GM12878 (cell line): ENCODE results near the gene TNFAIP8L3. TPM values are rescaled to one million over a fixed set of nuclear protein-coding genes. Genes with fewer than 3 reads are reported as not detected.
A peak's percentile ranks its signal among the peaks of the same experiment; 100 is the strongest.

ENCODE experiments used
- ATAC-seq: fragments of 200-7000 bp; cut with Tn5 transposase; 3 replicates; pipeline ENCODE4 v1.9.1; 2020; ENCODE audit warnings: mild to moderate bottlenecking, moderate library complexity
- BruUV-seq: library from RNA; stranded (reverse); fragments of 400-500 nt; replicated peaks from 2 replicates; lab custom pipeline; 2021; lab: Mats Ljungman, UMichigan
- CTCF ChIA-PET: fragments of 300-600 bp; sonication (Branson Sonifier 250); formaldehyde crosslinking; extraction: SDS; loops from one replicate; lab custom pipeline; 2021; ENCODE audit warnings: inconsistent platforms; lab: Yijun Ruan, JAX
- POLR2A ChIA-PET: fragments of 350-600 bp; formaldehyde crosslinking; extraction: SDS; loops from one replicate; lab custom pipeline; 2021; ENCODE audit warnings: inconsistent platforms; lab: Charles Lee
- RAD21 ChIA-PET: fragments of 300-600 bp; sonication (Branson Sonifier 250); formaldehyde crosslinking; loops from one replicate; lab custom pipeline; 2023; ENCODE audit warnings: antibody characterized with exemption; ENCODE audit not compliant: unreplicated experiment; lab: Charles Lee
- SMC1A ChIA-PET: fragments of 300-600 bp; sonication (Branson Sonifier 250); formaldehyde crosslinking; loops from one replicate; lab custom pipeline; 2023; ENCODE audit not compliant: unreplicated experiment, uncharacterized antibody; lab: Charles Lee
- DNase-seq: peaks from one replicate; pipeline ENCODE4 v3.0.0-alpha.2; 2011; ENCODE audit warnings: low read depth, low spot score
- FAIRE-seq: peaks from 3 replicates; lab custom pipeline; 2011; peaks lifted over from hg19 to GRCh38; lab: Jason Lieb, UNC
- H2AFZ ChIP-seq: 2 replicates; pipeline ENCODE4 v1.6.0; 2011; ENCODE audit warnings: low read depth, low read length, control low read depth; ENCODE audit not compliant: control insufficient read depth
- H3K27ac ChIP-seq: 2 replicates; pipeline ENCODE4 v1.5.1; 2011; ENCODE audit warnings: control low read depth; ENCODE audit not compliant: control insufficient read depth, insufficient read depth
- H3K27me3 ChIP-seq, 2 experiments: replicated peaks in 1 of 2; 2 replicates each; pipeline versions ENCODE4 v1.6.0 to v1.6.1; 2011; ENCODE audit warnings: low read length in 1 of 2; ENCODE audit not compliant: control insufficient read depth in 2 of 2, insufficient read depth in 2 of 2
- H3K36me3 ChIP-seq, 2 experiments: 2 replicates each; pipeline ENCODE4 v1.5.1; 2011; ENCODE audit warnings: low read length in 1 of 2; ENCODE audit not compliant: control insufficient read depth in 2 of 2, insufficient read depth in 2 of 2
- H3K4me1 ChIP-seq: 2 replicates; pipeline ENCODE4 v1.6.1; 2011; ENCODE audit warnings: mild to moderate bottlenecking, low read length, moderate library complexity, mixed read lengths; ENCODE audit not compliant: control insufficient read depth, insufficient read depth
- H3K4me2 ChIP-seq: 2 replicates; pipeline ENCODE4 v1.6.0; 2011; ENCODE audit warnings: control low read depth; ENCODE audit not compliant: control insufficient read depth, insufficient read depth
- H3K4me3 ChIP-seq: fragments of 200-600 bp; sonication (generic); 2 replicates; pipeline ENCODE4 v1.5.1; 2016
- H3K79me2 ChIP-seq: 2 replicates; pipeline ENCODE4 v1.6.0; 2011; ENCODE audit warnings: low read length; ENCODE audit not compliant: control insufficient read depth, insufficient read depth
- H3K9ac ChIP-seq: 2 replicates; pipeline ENCODE4 v1.8.0; 2011; ENCODE audit warnings: low read length, control low read depth, mixed read lengths; ENCODE audit not compliant: control insufficient read depth, insufficient read depth
- H3K9me3 ChIP-seq: replicated peaks from 3 replicates; pipeline ENCODE4 v1.5.1; 2011; ENCODE audit warnings: mild to moderate bottlenecking, low read length; ENCODE audit not compliant: control insufficient read depth, insufficient read depth
- H4K20me1 ChIP-seq: 2 replicates; pipeline ENCODE4 v1.6.0; 2011; ENCODE audit not compliant: control insufficient read depth, insufficient read depth
- ATF2 ChIP-seq: IDR thresholded peaks from 2 replicates; pipeline ENCODE4 v1.6.1; 2012; ENCODE audit warnings: low read length, inconsistent platforms
- BHLHE40 ChIP-seq, 2 experiments: fragments of 450-650 bp in 1 of 2; IDR thresholded peaks; 2 replicates each; pipeline ENCODE4 v1.6.1; 2011 to 2017; ENCODE audit warnings: low read depth in 2 of 2, borderline replicate concordance in 1 of 2, improper control_type of control experiment in 1 of 2, low read length in 1 of 2, mild to moderate bottlenecking in 1 of 2
- CHD1 ChIP-seq: IDR thresholded peaks from 2 replicates; pipeline ENCODE4 v1.6.1; 2012; ENCODE audit warnings: low read depth, low read length, improper control_type of control experiment
- EP300 ChIP-seq, 2 experiments: fragments of 150-350 bp in 1 of 2; IDR thresholded peaks; 2 replicates each; pipeline ENCODE4 v1.6.1; 2011 to 2012; ENCODE audit warnings: low read depth in 2 of 2, low read length in 2 of 2, borderline replicate concordance in 1 of 2, improper control_type of control experiment in 1 of 2, inconsistent platforms in 1 of 2; ENCODE audit not compliant: control insufficient read depth in 1 of 2
- GABPA ChIP-seq: IDR thresholded peaks from 2 replicates; pipeline ENCODE4 v1.6.1; 2014; ENCODE audit warnings: antibody characterized with exemption, low read depth, mild to moderate bottlenecking, inconsistent platforms
- IKZF2 ChIP-seq, 2 experiments: fragments of 450-650 bp; IDR thresholded peaks; 2 replicates each; pipeline ENCODE4 v1.6.1; 2017; ENCODE audit warnings: mild to moderate bottlenecking in 2 of 2, moderate library complexity in 2 of 2
- IRF3 ChIP-seq: fragments of 450-650 bp; IDR thresholded peaks from 2 replicates; pipeline ENCODE4 v1.6.1; 2014; ENCODE audit warnings: mild to moderate bottlenecking
- KAT2A ChIP-seq: conservative IDR thresholded peaks from 2 replicates; pipeline ENCODE4 v1.6.1; 2011; ENCODE audit warnings: low read depth, low read length; ENCODE audit not compliant: control insufficient read depth
- MEF2B ChIP-seq: fragments of 450-650 bp; IDR thresholded peaks from 2 replicates; pipeline ENCODE4 v1.6.1; 2018; ENCODE audit warnings: mild to moderate bottlenecking, moderate library complexity; ENCODE audit not compliant: partially characterized antibody, poor library complexity, severe bottlenecking
- MYB ChIP-seq: fragments of 150-350 bp; IDR thresholded peaks from 2 replicates; pipeline ENCODE4 v1.6.1; 2014; ENCODE audit warnings: mild to moderate bottlenecking, low read depth, low read length, borderline replicate concordance
- NKRF ChIP-seq: fragments of 450-650 bp; conservative IDR thresholded peaks from 2 replicates; pipeline ENCODE4 v1.6.1; 2017; ENCODE audit warnings: mild to moderate bottlenecking, moderate library complexity
- NR2C1 ChIP-seq: fragments of 450-650 bp; IDR thresholded peaks from 2 replicates; pipeline ENCODE4 v1.6.1; 2017; ENCODE audit warnings: antibody characterized with exemption, mild to moderate bottlenecking, moderate library complexity
- PAX5 ChIP-seq: IDR thresholded peaks from 2 replicates; pipeline ENCODE4 v1.6.1; 2011; ENCODE audit warnings: low read depth, low read length, borderline replicate concordance
- PAX8 ChIP-seq: fragments of 450-650 bp; IDR thresholded peaks from 2 replicates; pipeline ENCODE4 v1.6.1; 2017; ENCODE audit warnings: mild to moderate bottlenecking, moderate library complexity
- WGBS: methylation state at CpG from one replicate; pipeline ENCODE4 v1.1.6; 2016; ENCODE audit warnings: low lambda C conversion rate; ENCODE audit not compliant: insufficient replicate concordance, insufficient coverage; ENCODE audit errors: missing lambda C conversion rate; 5-methylcytosine and 5-hydroxymethylcytosine counted together
- in situ Hi-C: fragments of 300-500 bp; cut with MboI; formaldehyde crosslinking; loops from 9 replicates; pipeline ENCODE4 v1.14.3; 2018; ENCODE audit warnings: mixed read lengths
- intact Hi-C: fragments of 100-400 bp; cut with micrococcal nuclease; formaldehyde crosslinking; loops from one replicate; pipeline ENCODE4 v1.14.2; 2022; ENCODE audit not compliant: unreplicated experiment
- polyA plus RNA-seq, 11 experiments: library from polyadenylated mRNA; depleted of rRNA in 4 of 11; unstranded in 6 of 11; stranded (reverse) in 5 of 11; fragments of >200 nt; fragmentation: Nextera tagmentation in 4 of 11; fragmentation: Illumina TruSeq in 1 of 11; extraction: Ambion mirVana in 4 of 11; extraction: Trizol in 1 of 11; gene quantifications; 1 replicate in 1 of 11; 2 replicates in 10 of 11; pipeline versions ENCODE4 v1.2.1 to v1.2.3, GENCODE V29; 2011 to 2016; ENCODE audit warnings: inconsistent platforms in 2 of 11, missing spikeins in 2 of 11, low read depth in 1 of 11
- total RNA-seq, 4 experiments: library from RNA; depleted of rRNA in 3 of 4; stranded (reverse); fragments of >200 nt in 3 of 4; fragmentation: Illumina TruSeq in 1 of 4; extraction: Trizol in 1 of 4; gene quantifications; 2 replicates each; pipeline versions ENCODE4 v1.2.1 to v1.2.3, GENCODE V29; 2013 to 2021
- TF ChIP-seq, protein P1 (sequence below): IDR thresholded peaks from 2 replicates; pipeline ENCODE4 v1.6.1; 2012; ENCODE audit warnings: low read depth, low read length, improper control_type of control experiment
- TF ChIP-seq, protein P2 (sequence below): fragments of 450-650 bp; IDR thresholded peaks from 2 replicates; pipeline ENCODE4 v1.6.1; 2017; ENCODE audit warnings: borderline replicate concordance

Gene TNFAIP8L3
- total and polyA plus RNA-seq, 10 of the 15 experiments (the other 5 are each of a cell fraction or from before 2014, with no cell fraction given) = 0.22 TPM; not detected in 9

- TF ChIP-seq, protein P1, sequence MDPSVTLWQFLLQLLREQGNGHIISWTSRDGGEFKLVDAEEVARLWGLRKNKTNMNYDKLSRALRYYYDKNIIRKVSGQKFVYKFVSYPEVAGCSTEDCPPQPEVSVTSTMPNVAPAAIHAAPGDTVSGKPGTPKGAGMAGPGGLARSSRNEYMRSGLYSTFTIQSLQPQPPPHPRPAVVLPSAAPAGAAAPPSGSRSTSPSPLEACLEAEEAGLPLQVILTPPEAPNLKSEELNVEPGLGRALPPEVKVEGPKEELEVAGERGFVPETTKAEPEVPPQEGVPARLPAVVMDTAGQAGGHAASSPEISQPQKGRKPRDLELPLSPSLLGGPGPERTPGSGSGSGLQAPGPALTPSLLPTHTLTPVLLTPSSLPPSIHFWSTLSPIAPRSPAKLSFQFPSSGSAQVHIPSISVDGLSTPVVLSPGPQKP = no peak
- TF ChIP-seq MYB = no peak
- no peak for TF ChIP-seq GABPA
- TF ChIP-seq PAX5 = no peak
- no peak for TF ChIP-seq NR2C1
- TF ChIP-seq BHLHE40 (IDR thresholded peaks at IDR 0.05; ENCODE audit: borderline replicate concordance in 1 of 2, low read depth in 2 of 2, low read length in 1 of 2) = no peak
- TF ChIP-seq MEF2B = peak; percentile 87
- no peak for TF ChIP-seq ATF2
- no peak for TF ChIP-seq CHD1
These were observed 24.7 kb downstream of the TNFAIP8L3 start (continued) for GRCh38 chr15:51069983-51070382.

DNA sequence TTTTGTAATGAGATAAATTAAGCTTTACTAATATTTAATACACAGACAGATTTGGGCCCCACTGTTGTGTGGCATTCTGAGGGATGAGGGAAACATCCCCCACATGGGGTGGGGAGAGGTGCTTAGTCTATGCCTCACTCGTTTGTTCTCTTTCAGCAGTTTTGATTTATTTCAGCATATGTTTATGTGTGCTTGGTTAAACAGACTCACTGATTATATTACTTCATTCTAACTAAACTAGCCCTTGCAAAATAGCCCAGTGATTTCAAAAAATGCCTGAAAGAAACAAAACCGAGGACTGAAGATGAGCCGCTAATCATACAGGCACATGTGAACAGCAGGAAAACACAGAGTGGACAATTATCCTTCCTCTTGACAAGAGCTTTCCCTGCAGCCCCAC, 27.2 kb downstream of the TNFAIP8L3 start:
- Histone ChIP-seq H3K79me2 (no peaks in the 10 kb centered on the region), H3K27ac (no peak overlapping the region), H4K20me1 (no peaks in the 10 kb centered on the region), H3K4me2 (no peak overlapping the region), H3K27me3 (no peaks in the 10 kb centered on the region), H3K4me1 (peaks cover 23% of the 10 kb centered on the region), H3K9me3 (no peaks in the 10 kb centered on the region; the same call in 2 of the 3 replicates), H3K9ac (no peak overlapping the region), H3K36me3 (no peaks in the 10 kb centered on the region), H2AFZ (no peak overlapping the region), H3K4me3 (no peak overlapping the region)
- DNase-seq = no peak
- POLR2A ChIA-PET = interaction anchor here (0.6 to 4.6 kb wide), 4 partner anchors 8 to 14 kb away, joined by 4 to 24 read pairs (median 4); no protein-coding TSS in a partner anchor
- no peak for ATAC-seq
- 84% methylated on average over 3 of the region's 3 CpGs for WGBS
- RAD21 ChIA-PET = interaction anchor here (0.5 to 2.2 kb wide), 2 partner anchors 9 to 666 kb away, joined by 3 to 10 read pairs; no protein-coding TSS in a partner anchor
- no peak for FAIRE-seq
- CTCF ChIA-PET = interaction anchor here (1.1 kb wide), 1 partner anchor 162 kb away, joined by 3 read pairs; no protein-coding TSS in a partner anchor
- no TSS peak for BruUV-seq
- SMC1A ChIA-PET = interaction anchor here (1.5 to 5.4 kb wide), 4 partner anchors 9 to 17 kb away, joined by 3 to 37 read pairs (median 20); no protein-coding TSS in a partner anchor
- in situ Hi-C loops (no loop called here), intact Hi-C loops (no loop called here)
- TF ChIP-seq IKZF2 (IDR thresholded peaks at IDR 0.05) = no peak
- no peak for TF ChIP-seq NKRF
- no peak for TF ChIP-seq IRF3
- TF ChIP-seq, protein P2, sequence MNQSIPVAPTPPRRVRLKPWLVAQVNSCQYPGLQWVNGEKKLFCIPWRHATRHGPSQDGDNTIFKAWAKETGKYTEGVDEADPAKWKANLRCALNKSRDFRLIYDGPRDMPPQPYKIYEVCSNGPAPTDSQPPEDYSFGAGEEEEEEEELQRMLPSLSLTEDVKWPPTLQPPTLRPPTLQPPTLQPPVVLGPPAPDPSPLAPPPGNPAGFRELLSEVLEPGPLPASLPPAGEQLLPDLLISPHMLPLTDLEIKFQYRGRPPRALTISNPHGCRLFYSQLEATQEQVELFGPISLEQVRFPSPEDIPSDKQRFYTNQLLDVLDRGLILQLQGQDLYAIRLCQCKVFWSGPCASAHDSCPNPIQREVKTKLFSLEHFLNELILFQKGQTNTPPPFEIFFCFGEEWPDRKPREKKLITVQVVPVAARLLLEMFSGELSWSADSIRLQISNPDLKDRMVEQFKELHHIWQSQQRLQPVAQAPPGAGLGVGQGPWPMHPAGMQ = no peak
- TF ChIP-seq EP300 (IDR thresholded peaks at IDR 0.05; ENCODE audit: borderline replicate concordance in 1 of 2, control insufficient read depth in 1 of 2, low read depth in 2 of 2, low read length in 2 of 2) = no peak
- TF ChIP-seq KAT2A = no peak
- TF ChIP-seq PAX8 = no peak
